HuH-7 (cell line): ENCODE data around the gene SSTR3.

Experiments
- DNase-seq: peaks from one replicate; pipeline ENCODE4 v3.0.0; 2011; ENCODE audit warnings: low spot score

SSTR3 gene

GRCh38 chr22:37196539-37197450 lies 15.5 kb downstream of the SSTR3 start:
- peak; percentile 80 for DNase-seq

- DNase-seq = no peak
These were observed 16.4 kb downstream of the SSTR3 start for GRCh38 chr22:37195921-37196320.

- no peak for DNase-seq
These were observed 17.5 kb downstream of the SSTR3 start for GRCh38 chr22:37194750-37195149.

- DNase-seq = no peak
These were observed 18.6 kb downstream of the SSTR3 start for GRCh38 chr22:37193629-37194191.

- DNase-seq = no peak
These were observed 19.5 kb downstream of the SSTR3 start for GRCh38 chr22:37192741-37193140.

GRCh38 chr22:37192204-37192603 lies 20.1 kb downstream of the SSTR3 start:
- no peak for DNase-seq

GRCh38 chr22:37190262-37190780 lies 22.0 kb downstream of the SSTR3 start:
- DNase-seq = no peak

- no peak for DNase-seq
These were observed 23.3 kb downstream of the SSTR3 start for GRCh38 chr22:37188901-37189466.

- no peak for DNase-seq
These were observed 24.2 kb downstream of the SSTR3 start, which contains the start of gene C1QTNF6 for GRCh38 chr22:37187891-37188761. Gene C1QTNF6 (minus strand): TSS chr22:37188247. CDS start chr22:37188213, 34 bp downstream.

GRCh38 chr22:37187552-37187890 lies 24.8 kb downstream of the SSTR3 start:
- no peak for DNase-seq

- no peak for DNase-seq
These were observed 25.2 kb downstream of the SSTR3 start for GRCh38 chr22:37186997-37187522.

- peak; percentile 73 for DNase-seq
These were observed 25.9 kb downstream of the SSTR3 start for GRCh38 chr22:37186228-37186996.

- DNase-seq = no peak
These were observed 26.5 kb downstream of the SSTR3 start for GRCh38 chr22:37185646-37186227.

- DNase-seq = no peak
These were observed 27.3 kb downstream of the SSTR3 start for GRCh38 chr22:37184816-37185541.

- DNase-seq = no peak
These were observed 27.9 kb downstream of the SSTR3 start for GRCh38 chr22:37184380-37184755.

- no peak for DNase-seq
These were observed 28.6 kb downstream of the SSTR3 start for GRCh38 chr22:37183432-37184379.

- DNase-seq = no peak
These were observed 29.4 kb downstream of the SSTR3 start for GRCh38 chr22:37182949-37183245.

GRCh38 chr22:37182101-37182948 lies 30.0 kb downstream of the SSTR3 start:
- no peak for DNase-seq
